Measurements from ENCODE around the gene PTCH1. TPM values are rescaled to one million over a fixed set of nuclear protein-coding genes. Genes with fewer than 3 reads are reported as not detected.

Gene PTCH1
- total and polyA plus RNA-seq, 4 donors = 1.2 to 5.0 (median 2.1) TPM

GRCh38 chr9:95409650-95410426, 106.9 kb downstream of the PTCH1 start:
- Histone ChIP-seq H3K4me1 (ENCODE audit: control insufficient read depth in 4 of 4, insufficient read depth in 4 of 4, low read length in 3 of 4) (no peaks in the 10 kb centered on the region), H3K27me3 (ENCODE audit: control insufficient read depth in 4 of 4, insufficient read depth in 4 of 4, low read length in 3 of 4) (no peaks in the 10 kb centered on the region), H3K36me3 (ENCODE audit: control insufficient read depth in 4 of 4, insufficient read depth in 3 of 4, low read depth in 1 of 4, low read length in 3 of 4) (no peaks in the 10 kb centered on the region), H3K9me3 (ENCODE audit: control insufficient read depth in 4 of 4, low read length in 3 of 4) (no peaks in the 10 kb centered on the region), H3K4me3 (ENCODE audit: low read depth in 1 of 3, low read length in 3 of 3) (no peak overlapping the region), H3K9ac (ENCODE audit: low read depth in 1 of 2, low read length in 2 of 2) (no peak overlapping the region), H3K27ac (ENCODE audit: low read depth in 1 of 2, low read length in 2 of 2) (no peak overlapping the region)
- no peak for DNase-seq (ENCODE audit: low spot score)
- 85% methylated on average over 6 of the region's 6 CpGs for WGBS
- TF ChIP-seq JUND (IDR thresholded peaks at IDR 0.05) (peak; percentile 41 to 74), TAF1 (conservative IDR thresholded peaks at IDR 0.05) (no peak)

- 100% methylated on average over 1 of the region's 1 CpG for WGBS
- Histone ChIP-seq H3K27me3 (ENCODE audit: control insufficient read depth in 4 of 4, insufficient read depth in 4 of 4, low read length in 3 of 4) (no peaks in the 10 kb centered on the region), H3K4me1 (ENCODE audit: control insufficient read depth in 4 of 4, insufficient read depth in 4 of 4, low read length in 3 of 4) (no peaks in the 10 kb centered on the region), H3K4me3 (ENCODE audit: low read depth in 1 of 3, low read length in 3 of 3) (no peak overlapping the region), H3K9me3 (ENCODE audit: control insufficient read depth in 4 of 4, low read length in 3 of 4) (no peaks in the 10 kb centered on the region), H3K27ac (ENCODE audit: low read depth in 1 of 2, low read length in 2 of 2) (no peak overlapping the region), H3K36me3 (ENCODE audit: control insufficient read depth in 4 of 4, insufficient read depth in 3 of 4, low read depth in 1 of 4, low read length in 3 of 4) (no peaks in the 10 kb centered on the region), H3K9ac (ENCODE audit: low read depth in 1 of 2, low read length in 2 of 2) (no peak overlapping the region)
- no peak for TF ChIP-seq GABPA (IDR thresholded peaks at IDR 0.05 in 1 of 2, conservative IDR thresholded peaks at IDR 0.05 in 1 of 2)
- no peak for TF ChIP-seq FOXA2 (IDR thresholded peaks at IDR 0.05)
- TF ChIP-seq RXRA (IDR thresholded peaks at IDR 0.05) = no peak
- TF ChIP-seq FOXA1 (IDR thresholded peaks at IDR 0.05) = no peak
- TF ChIP-seq RAD21 (IDR thresholded peaks at IDR 0.05) = no peak
- TF ChIP-seq YY1 (IDR thresholded peaks at IDR 0.05) = no peak
- no peak for TF ChIP-seq SP1 (IDR thresholded peaks at IDR 0.05)
- TF ChIP-seq ATF3 (IDR thresholded peaks at IDR 0.05) = no peak
- no peak for DNase-seq (ENCODE audit: low spot score)
These were observed 109.2 kb downstream of the PTCH1 start for GRCh38 chr9:95407524-95407923.

DNA sequence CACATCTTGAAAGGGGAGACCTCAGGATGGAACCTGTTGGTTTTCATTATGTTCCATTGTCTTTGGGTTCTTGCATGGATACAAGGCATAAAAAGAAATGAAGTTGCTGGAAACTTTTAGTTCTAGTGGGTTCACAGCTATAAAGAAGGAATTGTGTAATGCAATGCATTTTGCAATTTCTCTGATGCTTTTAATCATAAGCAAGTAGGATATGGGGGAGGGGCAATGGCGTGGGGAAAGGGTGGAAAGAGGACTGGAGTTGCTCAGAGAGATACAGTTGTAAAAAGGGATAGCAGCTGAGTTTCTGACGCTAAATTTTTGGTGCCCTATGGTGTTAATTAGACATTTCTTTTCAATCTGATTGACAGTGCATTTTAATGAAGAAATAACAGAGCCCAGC, 110.7 kb downstream of the PTCH1 start:
- WGBS = 68% methylated on average over 2 of the region's 2 CpGs
- Histone ChIP-seq H3K9ac (ENCODE audit: low read depth in 1 of 2, low read length in 2 of 2) (no peak overlapping the region), H3K27me3 (ENCODE audit: control insufficient read depth in 4 of 4, insufficient read depth in 4 of 4, low read length in 3 of 4) (no peaks in the 10 kb centered on the region), H3K9me3 (ENCODE audit: control insufficient read depth in 4 of 4, low read length in 3 of 4) (no peaks in the 10 kb centered on the region), H3K4me1 (ENCODE audit: control insufficient read depth in 4 of 4, insufficient read depth in 4 of 4, low read length in 3 of 4) (no peaks in the 10 kb centered on the region), H3K36me3 (ENCODE audit: control insufficient read depth in 4 of 4, insufficient read depth in 3 of 4, low read depth in 1 of 4, low read length in 3 of 4) (no peaks in the 10 kb centered on the region), H3K27ac (ENCODE audit: low read depth in 1 of 2, low read length in 2 of 2) (no peak overlapping the region), H3K4me3 (ENCODE audit: low read depth in 1 of 3, low read length in 3 of 3) (no peak overlapping the region)
- TF ChIP-seq RAD21 (IDR thresholded peaks at IDR 0.05) (no peak), SP1 (IDR thresholded peaks at IDR 0.05) (no peak), HNF4G (IDR thresholded peaks at IDR 0.05) (no peak)
- DNase-seq (ENCODE audit: low spot score) = no peak

DNA sequence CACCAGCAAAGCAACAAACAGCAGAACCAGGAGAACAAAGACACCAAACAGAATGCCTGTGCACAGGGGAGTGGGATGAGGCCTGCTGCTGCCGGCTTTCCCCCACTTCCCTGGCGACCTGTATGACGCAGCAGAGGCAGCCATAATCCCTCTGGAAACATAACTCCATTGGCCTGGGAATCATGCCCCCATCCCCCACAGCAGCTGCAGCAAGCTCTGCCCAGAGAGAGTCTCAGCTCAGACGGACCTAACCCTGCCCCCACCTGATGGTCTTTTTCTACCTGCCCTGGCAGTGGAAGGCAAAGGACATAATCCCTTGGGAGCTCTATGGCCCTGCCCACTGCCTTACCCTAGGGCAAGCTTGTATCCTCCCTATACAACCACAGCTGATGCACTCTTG, 117.5 kb downstream of the PTCH1 start:
- Histone ChIP-seq H3K4me1 (ENCODE audit: control insufficient read depth in 4 of 4, insufficient read depth in 4 of 4, low read length in 3 of 4) (no peaks in the 10 kb centered on the region), H3K9ac (ENCODE audit: low read depth in 1 of 2, low read length in 2 of 2) (no peak overlapping the region), H3K27ac (ENCODE audit: low read depth in 1 of 2, low read length in 2 of 2) (no peak overlapping the region), H3K36me3 (ENCODE audit: control insufficient read depth in 4 of 4, insufficient read depth in 3 of 4, low read depth in 1 of 4, low read length in 3 of 4) (no peaks in the 10 kb centered on the region), H3K4me3 (ENCODE audit: low read depth in 1 of 3, low read length in 3 of 3) (no peak overlapping the region), H3K27me3 (ENCODE audit: control insufficient read depth in 4 of 4, insufficient read depth in 4 of 4, low read length in 3 of 4) (no peaks in the 10 kb centered on the region), H3K9me3 (ENCODE audit: control insufficient read depth in 4 of 4, low read length in 3 of 4) (no peaks in the 10 kb centered on the region)
- 93% methylated on average over 4 of the region's 4 CpGs for WGBS
- no peak for TF ChIP-seq REST (IDR thresholded peaks at IDR 0.05)
- DNase-seq (ENCODE audit: low spot score) = no peak
